Activated CD4-positive, alpha-beta memory T cell treated with anti-CD3 and anti-CD28 coated beads for 36 hours (primary cell): ENCODE measurements around the gene ABCA13. TPM values are rescaled to one million over a fixed set of nuclear protein-coding genes. Genes with fewer than 3 reads are reported as not detected.
"Not testable (repeated sequence)": the region's sequence is repeated elsewhere in the genome, so short reads cannot be mapped to it uniquely, and the experiment has no call there.

Source experiments
- CTCF ChIA-PET: fragments of 350-600 bp; sonication (Branson Sonifier 250); formaldehyde crosslinking; loops from one replicate; lab custom pipeline; 2021; ENCODE audit warnings: antibody characterized with exemption, inconsistent platforms; lab: Charles Lee
- POLR2A ChIA-PET: fragments of 350-600 bp; sonication (Branson Sonifier 250); formaldehyde crosslinking; loops from one replicate; lab custom pipeline; 2021; ENCODE audit warnings: antibody characterized with exemption; lab: Charles Lee
- DNase-seq: peaks from one replicate; pipeline ENCODE4 v3.0.0-alpha.2; 2020
- H3K27ac Mint-ChIP-seq: one replicate; pipeline ENCODE4 v1.8.0; 2021; ENCODE audit warnings: mixed read lengths
- H3K27me3 Mint-ChIP-seq: one replicate; pipeline ENCODE4 v1.8.0; 2021; ENCODE audit warnings: mixed read lengths
- H3K36me3 Mint-ChIP-seq: one replicate; pipeline ENCODE4 v1.8.0; 2021; ENCODE audit warnings: mixed read lengths
- H3K4me1 Mint-ChIP-seq: one replicate; pipeline ENCODE4 v1.8.0; 2021; ENCODE audit warnings: low read depth, mixed read lengths
- H3K4me3 Mint-ChIP-seq: one replicate; pipeline ENCODE4 v1.8.0; 2021; ENCODE audit warnings: mild to moderate bottlenecking, mixed read lengths
- H3K9me3 Mint-ChIP-seq: one replicate; pipeline ENCODE4 v1.8.0; 2021; ENCODE audit warnings: mixed read lengths
- intact Hi-C: fragments of 100-400 bp; cut with micrococcal nuclease; formaldehyde crosslinking; loops from one replicate; pipeline ENCODE4 v1.15.1; 2023
- total RNA-seq, 2 experiments: library from RNA; stranded (reverse); gene quantifications; one replicate each; pipeline ENCODE4 v1.2.3, GENCODE V29; 2021

The ABCA13 gene
- total RNA-seq, 2 experiments from 2014 or later: not detected

- CTCF ChIA-PET: interaction anchor here (1.2 kb wide), 1 partner anchor 24 kb away, joined by 4 read pairs; no protein-coding TSS in a partner anchor
- H3K27me3 Mint-ChIP-seq: no peaks in the 10 kb centered on the region
- intact Hi-C loops: no loop called here
- peaks cover 8% of the 10 kb centered on the region for H3K4me1 Mint-ChIP-seq
- H3K4me3 Mint-ChIP-seq: no peak overlapping the region
- H3K27ac Mint-ChIP-seq: no peak overlapping the region
- no peak for DNase-seq
- POLR2A ChIA-PET: no interaction called here
- no peaks in the 10 kb centered on the region for H3K36me3 Mint-ChIP-seq
- H3K9me3 Mint-ChIP-seq: no peaks in the 10 kb centered on the region
Measured at GRCh38 chr7:48179496-48180030, 8.3 kb downstream of the ABCA13 start.

GRCh38 chr7:48180981-48181380 lies 9.7 kb downstream of the ABCA13 start:
- intact Hi-C loops: no loop called here
- H3K4me3 Mint-ChIP-seq: no peak overlapping the region
- ChIA-PET POLR2A (no interaction called here), CTCF (no interaction called here)
- DNase-seq: no peak
- no peaks in the 10 kb centered on the region for H3K9me3 Mint-ChIP-seq
- H3K4me1 Mint-ChIP-seq: peaks cover 8% of the 10 kb centered on the region
- no peaks in the 10 kb centered on the region for H3K36me3 Mint-ChIP-seq
- no peaks in the 10 kb centered on the region for H3K27me3 Mint-ChIP-seq
- H3K27ac Mint-ChIP-seq: no peak overlapping the region

- Mint-ChIP-seq H3K4me1 (peaks cover 8% of the 10 kb centered on the region), H3K27ac (no peak overlapping the region), H3K36me3 (no peaks in the 10 kb centered on the region), H3K9me3 (peaks cover 5% of the 10 kb centered on the region), H3K27me3 (peaks cover 2% of the 10 kb centered on the region), H3K4me3 (no peak overlapping the region)
- no peak for DNase-seq
- CTCF ChIA-PET: no interaction called here
- POLR2A ChIA-PET: no interaction called here
- intact Hi-C loops: no loop called here
Measured at GRCh38 chr7:48182718-48183369, 11.6 kb downstream of the ABCA13 start.

GRCh38 chr7:48183370-48183743 lies 12.1 kb downstream of the ABCA13 start:
- Mint-ChIP-seq H3K36me3 (no peaks in the 10 kb centered on the region), H3K27me3 (peaks cover 7% of the 10 kb centered on the region), H3K27ac (no peak overlapping the region), H3K4me3 (no peak overlapping the region), H3K4me1 (peaks cover 8% of the 10 kb centered on the region), H3K9me3 (peaks cover 9% of the 10 kb centered on the region)
- DNase-seq: no peak
- POLR2A ChIA-PET: no interaction called here
- CTCF ChIA-PET: no interaction called here
- intact Hi-C loops: no loop called here

- intact Hi-C loops: no loop called here
- ChIA-PET CTCF (no interaction called here), POLR2A (no interaction called here)
- H3K4me1 Mint-ChIP-seq: peaks cover 8% of the 10 kb centered on the region
- no peak for DNase-seq
- H3K27ac Mint-ChIP-seq: no peak overlapping the region
- H3K9me3 Mint-ChIP-seq: peaks cover 9% of the 10 kb centered on the region
- no peaks in the 10 kb centered on the region for H3K36me3 Mint-ChIP-seq
- no peak overlapping the region for H3K4me3 Mint-ChIP-seq
- peaks cover 14% of the 10 kb centered on the region for H3K27me3 Mint-ChIP-seq
Measured at GRCh38 chr7:48183965-48184364, 12.7 kb downstream of the ABCA13 start.

GRCh38 chr7:48188776-48189520 lies 17.7 kb downstream of the ABCA13 start:
- peaks cover 17% of the 10 kb centered on the region for H3K27me3 Mint-ChIP-seq
- no peaks in the 10 kb centered on the region for H3K36me3 Mint-ChIP-seq
- H3K27ac Mint-ChIP-seq: no peak overlapping the region
- intact Hi-C loops: no loop called here
- no peak for DNase-seq
- no peak overlapping the region for H3K4me3 Mint-ChIP-seq
- H3K4me1 Mint-ChIP-seq: no peaks in the 10 kb centered on the region
- peaks cover 9% of the 10 kb centered on the region for H3K9me3 Mint-ChIP-seq
- ChIA-PET POLR2A (no interaction called here), CTCF (no interaction called here)

GRCh38 chr7:48192996-48193395 lies 21.7 kb downstream of the ABCA13 start:
- intact Hi-C loops: no loop called here
- CTCF ChIA-PET: no interaction called here
- H3K27me3 Mint-ChIP-seq: peaks cover 14% of the 10 kb centered on the region
- H3K27ac Mint-ChIP-seq: no peak overlapping the region
- no peak overlapping the region for H3K4me3 Mint-ChIP-seq
- peaks cover 3% of the 10 kb centered on the region for H3K9me3 Mint-ChIP-seq
- POLR2A ChIA-PET: no interaction called here
- H3K4me1 Mint-ChIP-seq: no peaks in the 10 kb centered on the region
- DNase-seq: no peak
- H3K36me3 Mint-ChIP-seq: no peaks in the 10 kb centered on the region

GRCh38 chr7:48193421-48193820 lies 22.2 kb downstream of the ABCA13 start:
- DNase-seq: no peak
- Mint-ChIP-seq H3K9me3 (no peaks in the 10 kb centered on the region), H3K27me3 (peaks cover 9% of the 10 kb centered on the region), H3K4me3 (no peak overlapping the region), H3K4me1 (no peaks in the 10 kb centered on the region), H3K36me3 (no peaks in the 10 kb centered on the region), H3K27ac (no peak overlapping the region)
- intact Hi-C loops: no loop called here
- POLR2A ChIA-PET: no interaction called here
- CTCF ChIA-PET: no interaction called here

GRCh38 chr7:48200946-48201589 lies 29.8 kb downstream of the ABCA13 start:
- intact Hi-C loops, H3K9me3 Mint-ChIP-seq, H3K4me1 Mint-ChIP-seq, H3K36me3 Mint-ChIP-seq, H3K4me3 Mint-ChIP-seq, H3K27me3 Mint-ChIP-seq, POLR2A ChIA-PET, DNase-seq, CTCF ChIA-PET, H3K27ac Mint-ChIP-seq: not testable (repeated sequence)

GRCh38 chr7:48202916-48203315 lies 31.7 kb downstream of the ABCA13 start:
- POLR2A ChIA-PET, H3K36me3 Mint-ChIP-seq, H3K27me3 Mint-ChIP-seq, CTCF ChIA-PET, intact Hi-C loops, DNase-seq, H3K4me1 Mint-ChIP-seq, H3K4me3 Mint-ChIP-seq, H3K27ac Mint-ChIP-seq, H3K9me3 Mint-ChIP-seq: not testable (repeated sequence)

- Mint-ChIP-seq H3K9me3 (no peaks in the 10 kb centered on the region), H3K27ac (no peak overlapping the region), H3K27me3 (peaks cover 4% of the 10 kb centered on the region), H3K36me3 (no peaks in the 10 kb centered on the region), H3K4me3 (no peak overlapping the region), H3K4me1 (no peaks in the 10 kb centered on the region)
- ChIA-PET CTCF (no interaction called here), POLR2A (no interaction called here)
- no peak for DNase-seq
- intact Hi-C loops: no loop called here
Measured at GRCh38 chr7:48207155-48207675, 36.0 kb downstream of the ABCA13 start.

GRCh38 chr7:48209004-48209600 lies 37.8 kb downstream of the ABCA13 start:
- no peak overlapping the region for H3K27ac Mint-ChIP-seq
- no peaks in the 10 kb centered on the region for H3K36me3 Mint-ChIP-seq
- H3K9me3 Mint-ChIP-seq: no peaks in the 10 kb centered on the region
- H3K27me3 Mint-ChIP-seq: peaks cover 7% of the 10 kb centered on the region
- H3K4me1 Mint-ChIP-seq: no peaks in the 10 kb centered on the region
- no peak overlapping the region for H3K4me3 Mint-ChIP-seq
- POLR2A ChIA-PET: no interaction called here
- DNase-seq: no peak
- intact Hi-C loops: no loop called here
- CTCF ChIA-PET: no interaction called here
